Astrocyte of the cerebellum (primary cell): Measurements from ENCODE around the gene SRRM1.

Source experiments
- DNase-seq: peaks from one replicate; pipeline ENCODE4 v3.0.0-alpha.2; 2011; ENCODE audit warnings: low read depth
- H3K4me3 ChIP-seq: 2 replicates; pipeline ENCODE4 v1.5.1; 2011; ENCODE audit warnings: mild to moderate bottlenecking, low read depth, low read length, moderate library complexity
- in situ Hi-C: cut with HindIII; loops from 2 replicates; pipeline ENCODE4 v1.10.0; 2017; ENCODE audit warnings: low sequenced_read_pairs
- TF ChIP-seq, protein P1 (sequence below): IDR thresholded peaks from 2 replicates; pipeline ENCODE4 v1.5.1; 2012; ENCODE audit warnings: low read length, low read depth, moderate library complexity, mild to moderate bottlenecking; ENCODE audit errors: missing control alignments

The SRRM1 gene

GRCh38 chr1:24642481-24643362, at the start of gene SRRM1:
Gene SRRM1 (plus strand): TSS chr1:24643302. CDS start chr1:24643327, 25 bp downstream.
- in situ Hi-C loops: no loop called here
- H3K4me3 ChIP-seq: peak within 1 kb of the TSS; percentile 96
- TF ChIP-seq, protein P1, sequence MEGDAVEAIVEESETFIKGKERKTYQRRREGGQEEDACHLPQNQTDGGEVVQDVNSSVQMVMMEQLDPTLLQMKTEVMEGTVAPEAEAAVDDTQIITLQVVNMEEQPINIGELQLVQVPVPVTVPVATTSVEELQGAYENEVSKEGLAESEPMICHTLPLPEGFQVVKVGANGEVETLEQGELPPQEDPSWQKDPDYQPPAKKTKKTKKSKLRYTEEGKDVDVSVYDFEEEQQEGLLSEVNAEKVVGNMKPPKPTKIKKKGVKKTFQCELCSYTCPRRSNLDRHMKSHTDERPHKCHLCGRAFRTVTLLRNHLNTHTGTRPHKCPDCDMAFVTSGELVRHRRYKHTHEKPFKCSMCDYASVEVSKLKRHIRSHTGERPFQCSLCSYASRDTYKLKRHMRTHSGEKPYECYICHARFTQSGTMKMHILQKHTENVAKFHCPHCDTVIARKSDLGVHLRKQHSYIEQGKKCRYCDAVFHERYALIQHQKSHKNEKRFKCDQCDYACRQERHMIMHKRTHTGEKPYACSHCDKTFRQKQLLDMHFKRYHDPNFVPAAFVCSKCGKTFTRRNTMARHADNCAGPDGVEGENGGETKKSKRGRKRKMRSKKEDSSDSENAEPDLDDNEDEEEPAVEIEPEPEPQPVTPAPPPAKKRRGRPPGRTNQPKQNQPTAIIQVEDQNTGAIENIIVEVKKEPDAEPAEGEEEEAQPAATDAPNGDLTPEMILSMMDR: peak; percentile 20
- DNase-seq: peak; percentile 100

DNA sequence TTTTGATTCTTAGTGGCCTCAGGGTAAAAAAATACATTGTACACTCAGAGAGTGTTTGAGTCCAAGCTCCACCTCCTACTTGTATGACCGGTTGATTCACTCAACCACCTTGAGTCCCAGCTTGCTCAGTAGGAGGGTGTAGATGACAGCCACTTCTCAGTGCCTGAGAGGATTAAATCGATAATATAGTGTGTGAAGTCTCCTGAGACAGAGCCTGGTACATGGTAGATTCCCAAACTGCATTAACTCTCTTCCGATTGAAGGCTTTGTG, 48.8 kb upstream of the SRRM1 start:
- TF ChIP-seq, protein P1: no peak
- in situ Hi-C loops: no loop called here
- DNase-seq: no peak
- H3K4me3 ChIP-seq: no peak overlapping the region

DNA sequence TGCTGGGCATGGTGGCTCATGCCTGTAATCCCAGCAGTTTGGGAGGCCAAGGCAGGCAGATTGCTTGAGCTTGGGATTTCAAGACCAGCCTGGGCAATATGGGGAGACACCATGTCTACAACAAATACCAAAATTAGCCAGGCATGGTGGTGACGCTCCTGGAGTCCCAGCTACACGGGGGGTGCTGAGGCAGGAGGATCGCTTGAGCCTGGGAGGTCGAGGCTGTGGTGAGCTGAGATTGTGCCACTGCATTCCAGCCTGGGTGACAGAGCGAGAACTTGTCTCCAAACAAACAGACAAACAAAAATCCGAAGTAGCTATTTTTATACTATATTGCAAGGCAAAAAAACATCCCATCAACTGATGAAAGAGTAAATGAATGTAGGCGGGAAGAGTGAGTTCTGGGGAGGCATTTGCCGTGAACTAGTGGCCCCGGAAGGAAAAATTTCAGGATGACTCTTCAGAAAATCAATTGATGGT, 46.7 kb upstream of the SRRM1 start:
- TF ChIP-seq, protein P1: no peak
- in situ Hi-C loops: no loop called here
- H3K4me3 ChIP-seq: no peak overlapping the region
- no peak for DNase-seq

DNA sequence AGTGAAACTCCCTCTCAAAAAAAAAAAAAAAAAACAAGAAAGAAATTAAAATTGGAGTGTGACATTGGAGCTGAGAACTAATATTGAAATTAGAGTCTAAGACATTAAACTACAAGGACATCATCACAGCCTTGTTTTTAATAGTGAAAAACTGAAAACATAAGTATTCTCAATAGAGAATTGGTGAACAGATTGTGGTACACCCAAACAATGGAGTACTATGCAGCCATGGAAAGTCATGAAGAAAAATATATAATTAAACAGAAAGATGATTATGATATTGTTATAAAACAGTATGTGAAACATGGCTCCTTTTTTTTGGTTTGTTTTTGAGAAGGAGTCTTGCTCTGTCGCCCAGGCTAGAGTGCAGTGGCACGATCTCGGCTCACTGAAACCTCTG, 43.8 kb upstream of the SRRM1 start:
- no peak for DNase-seq
- in situ Hi-C loops: no loop called here
- no peak overlapping the region for H3K4me3 ChIP-seq
- TF ChIP-seq, protein P1: no peak

DNA sequence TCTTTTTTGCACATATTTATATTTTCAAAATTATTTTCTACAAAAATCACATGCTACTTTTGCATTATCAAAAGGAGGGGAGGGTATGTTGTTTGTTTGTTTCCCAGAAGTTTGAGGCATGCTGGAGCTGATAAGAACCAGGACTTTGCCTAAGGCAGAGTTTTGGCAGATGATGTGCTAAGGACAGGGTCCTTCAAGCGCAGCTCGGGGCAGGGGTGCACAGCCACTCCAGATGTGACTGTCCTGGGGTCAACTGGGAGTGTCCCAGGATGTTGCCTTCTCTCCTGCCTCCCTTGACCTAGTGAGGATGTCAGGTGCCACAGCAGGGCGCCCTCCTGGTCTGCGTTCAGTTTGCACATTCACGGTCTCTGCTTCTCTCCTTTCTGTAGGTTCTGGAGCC, 42.6 kb upstream of the SRRM1 start:
- in situ Hi-C loops: no loop called here
- TF ChIP-seq, protein P1: no peak
- no peak for DNase-seq
- H3K4me3 ChIP-seq: no peak overlapping the region

GRCh38 chr1:24605534-24606295, 37.4 kb upstream of the SRRM1 start:
- TF ChIP-seq, protein P1: no peak
- no peak overlapping the region for H3K4me3 ChIP-seq
- DNase-seq: no peak
- in situ Hi-C loops: no loop called here
